Liver (tissue), 9 donors: ENCODE measurements around the gene DISC1. TPM values are rescaled to one million over a fixed set of nuclear protein-coding genes. Genes with fewer than 3 reads are reported as not detected.

ENCODE experiments used
- DNase-seq: peaks from one replicate; pipeline ENCODE4 v3.0.0-alpha.2; 2017; ENCODE audit warnings: low spot score
- H3K27ac ChIP-seq, 2 donors: one replicate each; pipeline ENCODE4 v1.7.0; 2013; ENCODE audit warnings: inconsistent platforms in 2 of 2, low read length in 2 of 2, control low read depth in 1 of 2, low read depth in 1 of 2, mild to moderate bottlenecking in 1 of 2
- H3K27me3 ChIP-seq, 4 donors: one replicate each; pipeline versions ENCODE4 v1.6.1 to v1.7.0; 2013; ENCODE audit warnings: low read length in 3 of 4, inconsistent platforms in 1 of 4, mild to moderate bottlenecking in 1 of 4, moderate library complexity in 1 of 4; ENCODE audit not compliant: control insufficient read depth in 4 of 4, insufficient read depth in 4 of 4
- H3K36me3 ChIP-seq, 4 donors: one replicate each; pipeline versions ENCODE4 v1.6.1 to v1.7.0; 2013; ENCODE audit warnings: low read length in 3 of 4, mild to moderate bottlenecking in 3 of 4, low read depth in 1 of 4, moderate library complexity in 1 of 4; ENCODE audit not compliant: control insufficient read depth in 4 of 4, insufficient read depth in 3 of 4
- H3K4me1 ChIP-seq, 4 donors: one replicate each; pipeline versions ENCODE4 v1.6.1 to v1.7.0; 2013; ENCODE audit warnings: low read length in 3 of 4, mild to moderate bottlenecking in 3 of 4, moderate library complexity in 1 of 4; ENCODE audit not compliant: control insufficient read depth in 4 of 4, insufficient read depth in 4 of 4
- H3K4me3 ChIP-seq, 3 donors: one replicate each; pipeline versions ENCODE4 v1.6.1 to v1.7.0; 2013; ENCODE audit warnings: low read length in 3 of 3, control low read depth in 1 of 3, low read depth in 1 of 3, mild to moderate bottlenecking in 1 of 3
- H3K9ac ChIP-seq, 2 donors: one replicate each; pipeline ENCODE4 v1.7.0; 2013; ENCODE audit warnings: low read length in 2 of 2, mild to moderate bottlenecking in 2 of 2, moderate library complexity in 2 of 2, control low read depth in 1 of 2, low read depth in 1 of 2
- H3K9me3 ChIP-seq, 4 donors: one replicate each; pipeline versions ENCODE4 v1.6.1 to v1.7.0; 2013; ENCODE audit warnings: low read length in 3 of 4; ENCODE audit not compliant: control insufficient read depth in 4 of 4
- FOXA1 ChIP-seq: IDR thresholded peaks from 2 replicates; pipeline ENCODE4 v1.6.1; 2016; ENCODE audit warnings: antibody characterized with exemption
- FOXA2 ChIP-seq: IDR thresholded peaks from 2 replicates; pipeline ENCODE4 v1.6.1; 2016; ENCODE audit warnings: antibody characterized with exemption
- HNF4A ChIP-seq, 2 donors: conservative IDR thresholded peaks; 2 replicates each; pipeline ENCODE4 v1.6.1; 2016; ENCODE audit warnings: antibody characterized with exemption in 2 of 2, mild to moderate bottlenecking in 2 of 2
- HNF4G ChIP-seq: IDR thresholded peaks from 2 replicates; pipeline ENCODE4 v1.6.1; 2016; ENCODE audit warnings: antibody characterized with exemption
- JUND ChIP-seq, 2 donors: IDR thresholded peaks; 2 replicates each; pipeline ENCODE4 v1.6.1; 2016; ENCODE audit warnings: antibody characterized with exemption in 2 of 2
- NR2F2 ChIP-seq: IDR thresholded peaks from 2 replicates; pipeline ENCODE4 v1.6.1; 2016; ENCODE audit warnings: antibody characterized with exemption
- RAD21 ChIP-seq, 2 donors: IDR thresholded peaks; 2 replicates each; pipeline ENCODE4 v1.6.1; 2016; ENCODE audit warnings: antibody characterized with exemption in 2 of 2, mild to moderate bottlenecking in 2 of 2
- SP1 ChIP-seq: IDR thresholded peaks from 2 replicates; pipeline ENCODE4 v1.6.1; 2018; ENCODE audit warnings: antibody characterized with exemption, mild to moderate bottlenecking
- YY1 ChIP-seq: IDR thresholded peaks from 2 replicates; pipeline ENCODE4 v1.6.1; 2016; ENCODE audit warnings: antibody characterized with exemption, mild to moderate bottlenecking
- WGBS: extraction: QIAGEN DNeasy Blood & Tissue Kit; methylation state at CpG from one replicate; pipeline ENCODE4 v1.1.7; 2013; 5-methylcytosine and 5-hydroxymethylcytosine counted together
- polyA plus RNA-seq, 2 donors: library from polyadenylated mRNA; stranded (reverse) in 1 of 2; unstranded in 1 of 2; fragments of 200-250 nt in 1 of 2; fragments of >200 nt in 1 of 2; fragmentation: Nextera tagmentation in 1 of 2; extraction: Ambion mirVana in 1 of 2; gene quantifications; one replicate each; pipeline versions ENCODE4 v1.2.1 to v1.2.3, GENCODE V29; 2013 to 2015
- total RNA-seq, 2 donors: library from RNA; depleted of rRNA; stranded (reverse); fragments of >200 nt; gene quantifications; one replicate each; pipeline ENCODE4 v1.2.3, GENCODE V29; 2014
- TF ChIP-seq, protein P1 (sequence below): IDR thresholded peaks from 2 replicates; pipeline ENCODE4 v1.6.1; 2016; ENCODE audit warnings: antibody characterized with exemption
- TF ChIP-seq, protein P2 (sequence below): fragments of 150-350 bp; IDR thresholded peaks from 2 replicates; pipeline ENCODE4 v1.5.1; 2017; ENCODE audit warnings: improper control_type of control experiment, low read depth, low read length; ENCODE audit not compliant: missing input control
- TF ChIP-seq, protein P3 (sequence below): IDR thresholded peaks from 2 replicates; pipeline ENCODE4 v1.6.1; 2016; ENCODE audit warnings: antibody characterized with exemption
- donor health status: healthy.
- donor health status: healthy.
- donor health status: healthy.
- donor health status: healthy.
- donor health status: healthy.

Gene DISC1
- total and polyA plus RNA-seq, 4 donors: 0.45 to 6.3 (median 2.3) TPM

DNA sequence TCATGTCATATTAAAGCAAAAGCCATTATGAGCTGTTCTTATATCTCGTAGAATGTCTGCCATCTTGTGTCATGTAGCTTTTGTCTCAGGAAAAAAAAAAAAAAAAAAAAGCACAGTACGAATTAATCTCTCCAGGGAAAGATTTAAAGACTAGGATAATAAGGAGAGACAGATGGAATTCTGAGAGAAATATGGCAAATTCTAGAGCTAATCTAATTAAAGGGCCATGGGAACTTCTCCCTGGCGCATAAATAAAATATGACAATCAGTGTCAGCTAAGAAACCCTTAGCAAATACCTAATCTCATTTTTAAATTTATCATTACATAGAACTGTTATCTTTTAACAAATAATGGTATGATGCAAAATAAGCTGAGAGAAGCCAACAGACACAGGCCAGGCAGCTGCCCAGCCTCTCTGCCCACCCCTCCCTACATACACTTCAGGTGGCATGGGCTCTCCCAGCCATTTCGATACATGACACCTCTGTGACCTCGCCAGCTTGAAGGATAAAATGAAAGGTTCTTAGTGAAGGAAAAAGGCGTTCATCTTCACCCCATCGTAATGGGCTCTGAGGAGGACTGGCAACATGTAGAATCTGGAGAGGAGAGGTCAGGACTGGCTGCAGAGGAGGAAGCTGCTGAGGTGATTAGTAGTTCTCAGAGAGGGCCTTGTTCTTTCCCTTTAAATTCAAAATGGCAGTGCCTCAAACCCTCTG, 39.8 kb downstream of the DISC1 start:
- 83% methylated on average over 7 of the region's 7 CpGs for WGBS
- DNase-seq: no peak
- H3K4me1 ChIP-seq: no peaks in the 10 kb centered on the region

GRCh38 chr1:231666937-231667608, 40.5 kb downstream of the DISC1 start:
- H3K4me3 ChIP-seq: no peak overlapping the region
- 37% methylated on average over 1 of the region's 1 CpG for WGBS
- no peaks in the 10 kb centered on the region for H3K4me1 ChIP-seq
- TF ChIP-seq, protein P1, sequence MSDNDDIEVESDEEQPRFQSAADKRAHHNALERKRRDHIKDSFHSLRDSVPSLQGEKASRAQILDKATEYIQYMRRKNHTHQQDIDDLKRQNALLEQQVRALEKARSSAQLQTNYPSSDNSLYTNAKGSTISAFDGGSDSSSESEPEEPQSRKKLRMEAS: no peak
- TF ChIP-seq HNF4G (no peak), FOXA1 (no peak)
- H3K9ac ChIP-seq: no peak overlapping the region
- H3K9me3 ChIP-seq: peaks cover 1 to 12% (median 4%) of the 10 kb centered on the region in 4 donors
- DNase-seq: no peak
- no peaks in the 10 kb centered on the region for H3K27me3 ChIP-seq
- H3K27ac ChIP-seq: no peak overlapping the region
- no peaks in the 10 kb centered on the region for H3K36me3 ChIP-seq

More for the DNA sequence above, 39.8 kb downstream of the DISC1 start:
- Histone ChIP-seq H3K9me3 (peaks cover 1 to 12% (median 4%) of the 10 kb centered on the region in 4 donors), H3K4me3 (no peak overlapping the region), H3K27ac (no peak overlapping the region), H3K36me3 (no peaks in the 10 kb centered on the region), H3K27me3 (no peaks in the 10 kb centered on the region), H3K9ac (no peak overlapping the region)
- TF ChIP-seq, protein P1: no peak
- no peak for TF ChIP-seq SP1
- TF ChIP-seq, protein P2, sequence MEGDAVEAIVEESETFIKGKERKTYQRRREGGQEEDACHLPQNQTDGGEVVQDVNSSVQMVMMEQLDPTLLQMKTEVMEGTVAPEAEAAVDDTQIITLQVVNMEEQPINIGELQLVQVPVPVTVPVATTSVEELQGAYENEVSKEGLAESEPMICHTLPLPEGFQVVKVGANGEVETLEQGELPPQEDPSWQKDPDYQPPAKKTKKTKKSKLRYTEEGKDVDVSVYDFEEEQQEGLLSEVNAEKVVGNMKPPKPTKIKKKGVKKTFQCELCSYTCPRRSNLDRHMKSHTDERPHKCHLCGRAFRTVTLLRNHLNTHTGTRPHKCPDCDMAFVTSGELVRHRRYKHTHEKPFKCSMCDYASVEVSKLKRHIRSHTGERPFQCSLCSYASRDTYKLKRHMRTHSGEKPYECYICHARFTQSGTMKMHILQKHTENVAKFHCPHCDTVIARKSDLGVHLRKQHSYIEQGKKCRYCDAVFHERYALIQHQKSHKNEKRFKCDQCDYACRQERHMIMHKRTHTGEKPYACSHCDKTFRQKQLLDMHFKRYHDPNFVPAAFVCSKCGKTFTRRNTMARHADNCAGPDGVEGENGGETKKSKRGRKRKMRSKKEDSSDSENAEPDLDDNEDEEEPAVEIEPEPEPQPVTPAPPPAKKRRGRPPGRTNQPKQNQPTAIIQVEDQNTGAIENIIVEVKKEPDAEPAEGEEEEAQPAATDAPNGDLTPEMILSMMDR: no peak
- TF ChIP-seq JUND (IDR thresholded peaks at IDR 0.05): no peak
- TF ChIP-seq FOXA1: no peak
- no peak for TF ChIP-seq HNF4A (conservative IDR thresholded peaks at IDR 0.05)

DNA sequence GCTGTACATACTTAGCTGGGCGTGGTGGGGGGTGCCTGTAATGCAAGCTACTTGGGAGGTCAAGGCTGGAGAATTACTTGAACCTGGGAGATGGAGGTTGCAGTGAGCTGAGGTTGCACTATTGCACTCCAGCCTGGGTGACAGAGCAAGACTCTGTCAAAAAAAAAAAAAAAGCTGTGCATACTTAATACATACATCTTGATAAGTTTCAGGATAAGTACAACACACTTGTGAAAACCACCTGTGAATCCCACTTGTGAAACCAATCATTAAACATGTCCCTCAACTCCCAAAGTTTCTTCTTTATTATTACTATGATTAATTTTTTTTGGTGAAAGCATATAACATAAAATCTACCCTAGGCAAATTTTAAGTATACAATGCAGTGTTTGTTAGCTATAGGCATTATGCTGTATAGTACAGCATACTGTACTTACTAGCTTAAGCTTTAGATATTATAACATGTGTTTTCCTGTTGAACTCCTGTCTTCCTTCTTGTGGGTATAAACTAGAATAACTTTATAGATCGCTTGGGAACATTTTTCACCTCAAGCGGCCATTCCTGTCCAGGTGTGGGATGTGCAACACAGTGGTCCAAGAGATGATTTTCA, 41.4 kb downstream of the DISC1 start:
- Histone ChIP-seq H3K4me3 (no peak overlapping the region), H3K36me3 (no peaks in the 10 kb centered on the region), H3K27ac (no peak overlapping the region), H3K9me3 (peaks cover 1 to 12% (median 4%) of the 10 kb centered on the region in 4 donors), H3K4me1 (no peaks in the 10 kb centered on the region), H3K27me3 (no peaks in the 10 kb centered on the region), H3K9ac (no peak overlapping the region)
- no peak for TF ChIP-seq NR2F2
- TF ChIP-seq, protein P3, sequence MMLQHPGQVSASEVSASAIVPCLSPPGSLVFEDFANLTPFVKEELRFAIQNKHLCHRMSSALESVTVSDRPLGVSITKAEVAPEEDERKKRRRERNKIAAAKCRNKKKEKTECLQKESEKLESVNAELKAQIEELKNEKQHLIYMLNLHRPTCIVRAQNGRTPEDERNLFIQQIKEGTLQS: no peak
- no peak for TF ChIP-seq JUND (IDR thresholded peaks at IDR 0.05)
- no peak for TF ChIP-seq RAD21 (IDR thresholded peaks at IDR 0.05)
- TF ChIP-seq FOXA2: no peak
- no peak for TF ChIP-seq YY1
- TF ChIP-seq, protein P2: no peak
- DNase-seq: no peak
- WGBS: 90% methylated on average over 3 of the region's 3 CpGs
